ENCODE results near the gene PFDN6. TPM values are rescaled to one million over a fixed set of nuclear protein-coding genes. Genes with fewer than 3 reads are reported as not detected.

Gene PFDN6
- total and polyA plus RNA-seq, 2 of the 13 experiments (the other 11 are each of a cell fraction or from before 2014, with no cell fraction given), result 75.5 to 87.0 TPM

DNA sequence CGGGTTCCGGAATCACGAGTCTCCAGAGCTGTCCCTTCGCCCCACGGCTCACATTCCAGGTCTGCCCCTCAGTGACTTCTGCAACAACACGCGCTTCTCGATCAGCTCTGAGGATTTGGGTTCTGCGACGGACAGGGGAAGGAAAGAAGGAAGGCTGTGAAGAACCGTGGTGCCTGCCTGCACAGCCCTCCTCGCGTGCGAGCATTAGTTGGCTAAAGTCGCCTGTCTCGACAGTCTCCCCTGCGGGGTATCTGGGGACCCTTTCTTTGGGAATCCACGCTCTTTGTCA is 40.8 kb upstream of the PFDN6 start (continued):
- no peak for TF ChIP-seq ZNF121 (CRISPR knock-in tag; IDR thresholded peaks at IDR 0.05)
- TF ChIP-seq CENPBD1 (CRISPR knock-in tag; IDR thresholded peaks at IDR 0.05; ENCODE audit: borderline replicate concordance, low read depth), result 0 out of 2 replicates have a peak, but pooled peaks have one; percentile 59
- no peak for TF ChIP-seq NR2C2 (CRISPR knock-in tag; IDR thresholded peaks at IDR 0.05; ENCODE audit: borderline replicate concordance)
- 0 out of 2 replicates have a peak, but pooled peaks have one; percentile 78 for TF ChIP-seq ZNF274 (CRISPR knock-in tag; IDR thresholded peaks at IDR 0.05)
- TF ChIP-seq ZNF34 (CRISPR knock-in tag; IDR thresholded peaks at IDR 0.05; ENCODE audit: borderline replicate concordance), result 0 out of 2 replicates have a peak, but pooled peaks have one; percentile 84
- TF ChIP-seq ZNF562 (CRISPR knock-in tag; IDR thresholded peaks at IDR 0.05; ENCODE audit: borderline replicate concordance), result no peak
- peak; percentile 65; the same call in 1 of the 2 replicates for TF ChIP-seq HDAC1 (CRISPR knock-in tag; IDR thresholded peaks at IDR 0.05)
- TF ChIP-seq NFIC (IDR thresholded peaks at IDR 0.05; ENCODE audit: low read length), result no peak
- TF ChIP-seq, protein P1, sequence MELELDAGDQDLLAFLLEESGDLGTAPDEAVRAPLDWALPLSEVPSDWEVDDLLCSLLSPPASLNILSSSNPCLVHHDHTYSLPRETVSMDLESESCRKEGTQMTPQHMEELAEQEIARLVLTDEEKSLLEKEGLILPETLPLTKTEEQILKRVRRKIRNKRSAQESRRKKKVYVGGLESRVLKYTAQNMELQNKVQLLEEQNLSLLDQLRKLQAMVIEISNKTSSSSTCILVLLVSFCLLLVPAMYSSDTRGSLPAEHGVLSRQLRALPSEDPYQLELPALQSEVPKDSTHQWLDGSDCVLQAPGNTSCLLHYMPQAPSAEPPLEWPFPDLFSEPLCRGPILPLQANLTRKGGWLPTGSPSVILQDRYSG (CRISPR knock-in tag; IDR thresholded peaks at IDR 0.05), result peak; percentile 43; the same call in 1 of the 2 replicates
- TF ChIP-seq, protein P2, sequence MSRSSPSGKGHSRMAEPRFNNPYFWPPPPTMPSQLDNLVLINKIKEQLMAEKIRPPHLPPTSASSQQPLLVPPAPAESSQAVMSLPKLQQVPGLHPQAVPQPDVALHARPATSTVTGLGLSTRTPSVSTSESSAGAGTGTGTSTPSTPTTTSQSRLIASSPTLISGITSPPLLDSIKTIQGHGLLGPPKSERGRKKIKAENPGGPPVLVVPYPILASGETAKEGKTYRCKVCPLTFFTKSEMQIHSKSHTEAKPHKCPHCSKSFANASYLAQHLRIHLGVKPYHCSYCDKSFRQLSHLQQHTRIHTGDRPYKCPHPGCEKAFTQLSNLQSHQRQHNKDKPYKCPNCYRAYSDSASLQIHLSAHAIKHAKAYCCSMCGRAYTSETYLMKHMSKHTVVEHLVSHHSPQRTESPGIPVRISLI (CRISPR knock-in tag; IDR thresholded peaks at IDR 0.05; ENCODE audit: borderline replicate concordance), result peak; percentile 43; the same call in 1 of the 2 replicates
- TF ChIP-seq, protein P3, sequence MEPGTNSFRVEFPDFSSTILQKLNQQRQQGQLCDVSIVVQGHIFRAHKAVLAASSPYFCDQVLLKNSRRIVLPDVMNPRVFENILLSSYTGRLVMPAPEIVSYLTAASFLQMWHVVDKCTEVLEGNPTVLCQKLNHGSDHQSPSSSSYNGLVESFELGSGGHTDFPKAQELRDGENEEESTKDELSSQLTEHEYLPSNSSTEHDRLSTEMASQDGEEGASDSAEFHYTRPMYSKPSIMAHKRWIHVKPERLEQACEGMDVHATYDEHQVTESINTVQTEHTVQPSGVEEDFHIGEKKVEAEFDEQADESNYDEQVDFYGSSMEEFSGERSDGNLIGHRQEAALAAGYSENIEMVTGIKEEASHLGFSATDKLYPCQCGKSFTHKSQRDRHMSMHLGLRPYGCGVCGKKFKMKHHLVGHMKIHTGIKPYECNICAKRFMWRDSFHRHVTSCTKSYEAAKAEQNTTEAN (CRISPR knock-in tag; conservative IDR thresholded peaks at IDR 0.05), result no peak; the same call in 1 of the 2 replicates
- peak; percentile 19; the same call in 1 of the 2 replicates for TF ChIP-seq ISL2 (CRISPR knock-in tag; IDR thresholded peaks at IDR 0.05)
- 0 out of 2 replicates have a peak, but pooled peaks have one; percentile 36 for TF ChIP-seq POGK (CRISPR knock-in tag; conservative IDR thresholded peaks at IDR 0.05)
- TF ChIP-seq ATAD3A (CRISPR knock-in tag; IDR thresholded peaks at IDR 0.05), result peak; percentile 12; the same call in 1 of the 2 replicates
- TF ChIP-seq GTF3A (CRISPR knock-in tag; conservative IDR thresholded peaks at IDR 0.05), result 0 out of 2 replicates have a peak, but pooled peaks have one; percentile 49
- 0 out of 2 replicates have a peak, but pooled peaks have one; percentile 84 for TF ChIP-seq ZNF253 (CRISPR knock-in tag; IDR thresholded peaks at IDR 0.05; ENCODE audit: borderline replicate concordance)
- peak; percentile 77; the same call in 1 of the 2 replicates for TF ChIP-seq ZNF510 (CRISPR knock-in tag; IDR thresholded peaks at IDR 0.05; ENCODE audit: low read depth)
- peak; percentile 58; the same call in 1 of the 2 replicates for TF ChIP-seq GLI4 (CRISPR knock-in tag; IDR thresholded peaks at IDR 0.05; ENCODE audit: borderline replicate concordance)
- TF ChIP-seq, protein P4, sequence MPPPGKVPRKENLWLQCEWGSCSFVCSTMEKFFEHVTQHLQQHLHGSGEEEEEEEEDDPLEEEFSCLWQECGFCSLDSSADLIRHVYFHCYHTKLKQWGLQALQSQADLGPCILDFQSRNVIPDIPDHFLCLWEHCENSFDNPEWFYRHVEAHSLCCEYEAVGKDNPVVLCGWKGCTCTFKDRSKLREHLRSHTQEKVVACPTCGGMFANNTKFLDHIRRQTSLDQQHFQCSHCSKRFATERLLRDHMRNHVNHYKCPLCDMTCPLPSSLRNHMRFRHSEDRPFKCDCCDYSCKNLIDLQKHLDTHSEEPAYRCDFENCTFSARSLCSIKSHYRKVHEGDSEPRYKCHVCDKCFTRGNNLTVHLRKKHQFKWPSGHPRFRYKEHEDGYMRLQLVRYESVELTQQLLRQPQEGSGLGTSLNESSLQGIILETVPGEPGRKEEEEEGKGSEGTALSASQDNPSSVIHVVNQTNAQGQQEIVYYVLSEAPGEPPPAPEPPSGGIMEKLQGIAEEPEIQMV (CRISPR knock-in tag; IDR thresholded peaks at IDR 0.05; ENCODE audit: low read depth), result 0 out of 2 replicates have a peak, but pooled peaks have one; percentile 59
- no peak for TF ChIP-seq TAF1 (CRISPR knock-in tag; IDR thresholded peaks at IDR 0.05)
- no peak for TF ChIP-seq ATF3 (CRISPR knock-in tag; IDR thresholded peaks at IDR 0.05)
- TF ChIP-seq AGO1 (IDR thresholded peaks at IDR 0.05; ENCODE audit: low read depth, low read length, poor library complexity, severe bottlenecking), result no peak
